GM21737 (cell line): ENCODE results near the gene CALB2.

Source experiments
- ATAC-seq: cut with Tn5 transposase; IDR thresholded peaks from one replicate; pipeline ENCODE4 v1.9.1; 2021; ENCODE audit warnings: mild to moderate bottlenecking, moderate library complexity; ENCODE audit not compliant: unreplicated experiment

CALB2 gene

DNA sequence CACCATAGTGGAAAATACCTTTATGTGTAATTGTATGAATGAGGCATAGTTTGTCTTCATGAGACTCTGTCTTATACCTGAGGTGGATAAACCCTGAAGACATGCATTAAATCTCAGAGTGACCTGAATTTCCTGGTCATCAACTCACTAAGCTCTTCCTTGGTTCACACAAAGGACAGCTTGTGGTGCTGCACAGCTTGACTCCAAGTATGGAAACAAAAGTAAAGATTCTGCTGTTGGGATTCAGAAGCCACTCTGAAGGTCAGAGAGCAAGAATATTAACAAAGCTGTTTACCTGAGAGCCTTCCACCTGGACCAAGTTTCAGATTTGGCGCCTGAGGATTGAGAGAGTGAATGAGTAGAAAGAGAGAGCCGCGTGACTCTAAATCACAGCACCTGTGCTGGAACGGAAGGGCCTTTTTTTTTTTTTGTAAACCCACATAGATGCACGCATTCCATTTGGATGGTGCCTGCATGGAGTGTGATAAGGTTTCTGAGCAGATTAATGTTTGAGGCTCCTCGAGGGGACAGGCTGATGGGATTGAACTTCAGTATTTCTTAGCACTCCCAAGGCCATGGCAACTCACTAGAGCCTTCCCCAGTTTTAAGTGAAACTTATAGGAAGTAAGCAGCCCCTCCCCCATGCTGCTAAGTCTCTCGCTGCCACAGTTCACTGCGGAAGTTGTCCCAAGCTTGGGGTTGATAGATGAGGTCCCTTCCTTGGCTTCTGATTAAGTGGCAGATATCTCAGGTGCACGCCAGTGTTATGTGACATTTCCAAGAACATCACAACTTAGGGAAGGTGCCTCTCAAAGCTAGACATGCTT, 28.7 kb downstream of the CALB2 start:
- no peak for ATAC-seq

DNA sequence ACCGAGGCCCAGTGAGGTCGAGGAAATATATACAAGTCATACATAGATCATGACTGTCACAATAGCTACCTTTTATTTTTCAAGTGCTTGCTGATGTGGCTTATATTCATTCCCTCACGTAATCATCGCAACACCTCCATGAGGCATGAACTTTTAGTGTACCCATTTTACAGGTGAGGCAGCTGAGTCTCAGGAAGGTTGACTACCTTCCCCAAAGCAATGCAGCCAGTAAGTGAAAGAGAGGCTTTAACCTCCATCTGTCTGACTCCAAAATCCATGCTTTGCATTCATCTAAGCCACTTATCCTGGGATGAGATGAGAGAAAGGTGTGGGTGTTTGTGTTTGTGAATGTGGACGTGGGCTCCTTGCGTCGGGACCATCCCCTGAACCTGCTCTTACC, 30.8 kb downstream of the CALB2 start:
- no peak for ATAC-seq

DNA sequence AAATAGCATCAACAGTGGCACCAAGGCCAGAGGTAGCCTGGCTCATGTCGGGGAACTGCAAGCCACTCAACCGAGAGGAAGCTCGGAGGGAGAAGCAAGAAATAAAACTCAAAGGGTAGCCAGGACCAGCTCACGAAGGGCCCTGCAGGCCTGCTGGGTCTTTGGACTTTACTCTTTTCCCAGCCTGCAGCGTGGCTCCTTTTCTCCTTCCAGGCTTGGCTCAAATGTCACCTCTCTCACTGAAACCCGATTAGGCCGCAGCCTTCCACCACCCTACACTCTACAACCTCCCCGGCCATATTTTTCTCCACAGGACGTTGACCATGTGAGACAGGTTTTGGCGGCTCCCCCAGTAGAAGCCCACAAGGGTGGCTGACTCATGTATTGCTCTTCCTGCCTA, 38.1 kb downstream of the CALB2 start:
- ATAC-seq = no peak

DNA sequence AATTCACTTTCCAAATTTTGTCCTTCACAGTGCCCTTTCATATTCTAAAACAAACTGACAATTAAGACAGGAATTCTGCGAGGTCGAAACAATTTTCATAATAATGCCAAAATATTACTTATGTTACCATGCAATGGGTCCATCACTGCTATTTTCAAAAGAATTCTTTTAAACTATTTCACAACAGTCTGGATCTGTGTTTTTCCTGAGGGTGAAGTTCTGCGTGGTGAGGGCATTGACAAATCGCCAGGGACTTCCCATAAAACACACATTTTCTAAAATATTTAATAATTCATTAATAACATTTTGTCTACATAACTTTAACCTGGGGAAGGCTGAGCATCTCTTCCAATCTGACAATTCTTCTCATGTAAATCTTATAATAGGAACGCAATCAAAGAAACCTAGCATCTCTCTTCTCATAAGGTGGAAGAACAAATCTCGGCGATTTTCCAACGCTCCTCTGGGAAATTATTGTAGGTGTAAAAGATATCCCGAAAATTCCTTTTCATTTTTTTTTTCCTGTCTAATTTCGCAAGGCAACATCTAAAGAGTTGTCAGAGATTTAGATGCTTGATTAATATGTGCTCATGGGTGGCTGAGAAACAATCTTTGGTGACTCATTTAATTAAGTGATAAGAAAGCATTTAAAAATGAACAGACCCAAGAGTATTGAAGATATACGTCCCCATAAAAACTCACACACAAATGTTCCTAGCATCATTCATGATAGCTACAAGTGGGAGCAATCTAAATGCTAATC, 41.5 kb downstream of the CALB2 start:
- no peak for ATAC-seq

DNA sequence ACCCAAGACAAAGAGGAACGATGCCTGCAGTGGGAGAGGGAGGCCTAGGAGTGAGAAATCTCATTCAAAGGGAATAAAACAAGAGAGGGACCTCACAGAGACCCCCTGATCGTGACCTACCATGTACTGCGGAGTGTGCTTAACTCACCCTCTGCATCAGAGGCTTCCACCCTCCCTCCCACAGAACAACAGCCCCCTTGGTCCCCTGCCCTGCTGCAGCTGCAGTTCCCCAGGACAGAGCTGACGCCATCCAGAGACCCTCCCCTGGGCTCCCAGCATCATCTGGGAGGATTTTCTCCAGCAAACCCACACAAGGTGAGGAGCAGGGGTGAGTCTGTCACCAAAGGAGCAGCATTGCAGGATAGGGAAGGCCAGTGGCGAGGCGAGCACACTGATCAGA, 43.5 kb downstream of the CALB2 start:
- ATAC-seq = no peak

DNA sequence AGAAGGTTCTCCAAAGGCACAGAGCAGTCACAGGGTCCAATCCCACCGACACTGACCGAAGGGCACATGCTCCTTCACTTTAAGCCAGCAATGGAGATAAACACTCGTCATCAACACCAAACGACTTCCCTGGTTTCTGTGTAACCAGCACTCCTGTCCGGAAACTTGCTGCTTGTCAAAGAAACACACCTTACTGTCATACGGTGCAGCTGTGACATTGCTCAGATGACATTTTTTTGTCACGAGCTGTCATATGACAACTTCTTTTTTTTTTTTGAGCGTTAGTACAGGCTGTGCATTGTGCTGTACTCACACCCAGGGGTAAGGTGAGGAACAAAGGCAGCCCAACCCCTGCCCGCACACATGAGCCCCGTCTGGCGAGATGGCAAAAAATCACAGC, 44.2 kb downstream of the CALB2 start:
- no peak for ATAC-seq

DNA sequence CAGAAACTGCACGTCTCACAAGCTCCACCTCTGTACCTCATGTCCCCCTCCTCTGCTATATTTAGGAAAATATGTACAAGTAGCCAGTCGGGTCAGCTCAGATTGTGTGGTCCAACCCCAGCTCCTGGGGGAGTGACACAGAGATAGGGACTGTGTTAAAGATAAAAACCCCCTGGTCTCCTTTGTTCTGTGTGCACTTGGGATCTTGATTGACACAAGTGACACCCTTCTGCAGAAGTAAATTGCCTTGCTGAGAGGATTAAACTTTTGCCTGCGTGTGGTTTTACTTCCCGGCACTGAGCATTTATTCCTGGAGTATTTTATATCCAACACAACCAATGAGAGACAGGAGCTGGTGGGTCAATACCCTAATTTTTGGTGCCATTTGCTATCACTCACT, 45.8 kb downstream of the CALB2 start:
- no peak for ATAC-seq

DNA sequence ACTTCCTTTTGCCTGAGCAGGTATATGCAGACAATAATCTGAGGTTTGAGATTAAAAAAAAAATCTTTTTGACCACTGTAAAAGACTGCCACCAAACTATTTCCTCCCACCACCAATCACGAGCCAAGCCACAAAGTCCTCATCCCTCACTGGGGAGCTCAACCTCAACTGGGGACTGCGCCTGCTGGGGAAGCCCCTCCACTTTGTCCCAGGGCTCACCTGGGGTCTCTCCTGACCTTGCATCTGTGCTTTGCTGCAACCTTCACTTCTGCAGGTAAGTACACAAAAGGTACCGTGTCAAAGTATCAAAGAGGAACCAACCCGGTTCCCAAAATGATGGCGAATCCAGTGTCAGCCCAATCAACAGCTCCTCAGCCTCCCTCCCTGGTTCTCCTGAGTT, 47.8 kb downstream of the CALB2 start:
- no peak for ATAC-seq

DNA sequence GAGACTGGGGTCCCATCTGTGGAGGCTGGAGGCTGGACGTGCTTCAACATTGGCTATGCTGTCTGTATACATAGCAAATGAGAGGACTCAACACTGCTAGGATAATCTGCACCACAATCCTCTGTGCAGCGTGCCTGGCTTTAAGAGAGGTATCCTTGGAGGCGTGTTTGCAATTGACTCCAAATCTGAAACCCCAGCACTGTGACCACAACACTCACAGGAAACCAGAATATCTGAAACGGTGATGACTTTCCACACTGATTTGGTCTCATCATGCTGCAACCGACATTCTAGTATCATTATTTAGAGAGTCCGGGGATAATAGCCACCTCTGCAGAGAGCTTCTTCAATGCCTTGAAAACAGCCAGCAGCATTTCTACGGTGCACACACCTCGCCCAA, 48.2 kb downstream of the CALB2 start:
- no peak for ATAC-seq

DNA sequence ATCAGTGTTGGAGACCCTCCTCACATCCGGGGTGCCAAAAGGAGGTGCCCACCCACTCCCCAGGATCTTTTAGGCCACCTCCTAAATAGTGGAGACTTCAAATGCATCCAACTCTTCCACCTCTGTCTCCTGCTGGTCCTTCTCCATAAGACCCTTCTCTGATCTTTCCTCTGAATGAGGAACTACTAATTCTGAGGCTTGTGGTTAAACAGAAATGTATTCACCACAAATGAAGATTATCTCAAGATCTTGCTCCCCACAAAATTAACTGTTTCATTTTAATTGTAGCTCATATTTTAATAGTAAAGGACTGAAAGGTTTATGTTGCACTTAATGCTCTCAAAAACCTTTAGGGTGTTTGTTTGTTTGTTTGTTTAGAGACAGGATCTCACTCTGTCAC, 49.2 kb downstream of the CALB2 start:
- no peak for ATAC-seq

DNA sequence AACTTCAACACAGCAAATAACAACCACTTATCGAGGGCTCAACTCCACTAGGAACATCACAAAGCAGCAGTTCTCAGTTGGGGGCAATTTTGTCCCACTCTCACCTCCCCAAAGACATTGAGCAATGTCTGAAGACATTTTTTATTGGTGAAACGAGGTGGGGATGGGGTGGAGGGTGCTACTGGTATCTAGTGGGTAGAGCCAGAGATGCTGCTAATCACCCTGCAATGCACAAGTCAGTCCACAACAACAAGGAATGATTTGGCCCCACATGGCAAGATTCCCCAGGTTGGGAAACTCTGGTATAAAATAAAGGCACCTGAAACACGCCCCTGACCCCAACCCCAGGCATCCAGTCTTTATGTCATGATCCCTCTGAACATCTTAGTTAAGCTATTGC, 50.0 kb downstream of the CALB2 start:
- ATAC-seq = no peak

DNA sequence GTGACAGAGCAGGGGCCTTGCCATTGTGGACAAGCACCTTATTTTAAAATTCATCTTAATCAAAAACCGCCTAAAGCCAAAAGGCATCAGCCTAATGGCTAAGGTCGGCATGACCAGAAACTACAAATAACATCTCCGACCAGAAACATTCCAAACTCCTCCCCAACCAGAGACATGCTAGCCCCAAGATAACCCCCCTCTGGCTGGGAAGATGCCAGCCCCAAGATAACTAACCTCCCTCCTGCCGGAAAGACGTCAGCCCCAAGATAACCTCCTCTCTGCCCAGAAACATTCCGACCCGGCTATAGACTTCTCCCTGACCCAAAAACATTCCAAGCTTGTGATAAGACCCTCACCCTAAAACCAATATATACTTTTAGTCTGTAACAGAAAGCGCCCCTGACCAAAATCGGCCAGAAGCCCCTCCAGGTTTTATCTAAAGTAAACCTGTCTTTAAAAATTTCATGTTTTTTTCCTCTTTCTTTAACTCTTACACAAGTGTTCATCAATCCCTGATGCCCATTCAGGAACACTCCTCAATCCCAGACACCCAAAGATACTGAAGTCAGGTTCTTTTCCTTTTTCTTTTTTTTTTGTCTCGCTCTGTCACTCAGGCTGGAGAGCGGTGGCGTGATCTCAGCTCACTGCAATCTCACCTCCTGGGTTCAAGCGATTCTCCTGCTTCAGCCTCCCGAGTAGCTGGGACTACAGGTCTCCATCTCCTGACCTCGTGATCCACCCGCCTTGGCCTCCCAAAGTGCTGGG, 50.7 kb downstream of the CALB2 start:
- no peak for ATAC-seq

DNA sequence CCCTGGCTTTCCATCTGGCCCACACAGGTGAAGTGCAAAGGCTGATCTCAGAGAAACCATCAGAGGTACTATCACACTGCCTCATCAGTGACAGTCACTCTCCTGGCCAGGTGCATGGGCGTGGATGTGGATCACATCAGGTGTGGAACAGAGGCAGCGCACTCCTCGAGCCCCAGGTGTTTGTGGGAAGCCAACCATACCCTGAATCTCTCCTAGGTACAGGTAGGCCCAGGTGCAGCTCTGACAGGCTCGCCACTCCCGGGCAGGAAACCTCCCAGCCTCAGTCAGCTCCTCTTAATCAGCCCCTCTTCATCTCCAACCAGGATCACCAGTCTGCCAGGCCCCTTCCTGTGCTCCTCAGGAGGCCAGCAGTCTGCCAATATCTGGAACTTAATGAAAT, 51.6 kb downstream of the CALB2 start:
- no peak for ATAC-seq

DNA sequence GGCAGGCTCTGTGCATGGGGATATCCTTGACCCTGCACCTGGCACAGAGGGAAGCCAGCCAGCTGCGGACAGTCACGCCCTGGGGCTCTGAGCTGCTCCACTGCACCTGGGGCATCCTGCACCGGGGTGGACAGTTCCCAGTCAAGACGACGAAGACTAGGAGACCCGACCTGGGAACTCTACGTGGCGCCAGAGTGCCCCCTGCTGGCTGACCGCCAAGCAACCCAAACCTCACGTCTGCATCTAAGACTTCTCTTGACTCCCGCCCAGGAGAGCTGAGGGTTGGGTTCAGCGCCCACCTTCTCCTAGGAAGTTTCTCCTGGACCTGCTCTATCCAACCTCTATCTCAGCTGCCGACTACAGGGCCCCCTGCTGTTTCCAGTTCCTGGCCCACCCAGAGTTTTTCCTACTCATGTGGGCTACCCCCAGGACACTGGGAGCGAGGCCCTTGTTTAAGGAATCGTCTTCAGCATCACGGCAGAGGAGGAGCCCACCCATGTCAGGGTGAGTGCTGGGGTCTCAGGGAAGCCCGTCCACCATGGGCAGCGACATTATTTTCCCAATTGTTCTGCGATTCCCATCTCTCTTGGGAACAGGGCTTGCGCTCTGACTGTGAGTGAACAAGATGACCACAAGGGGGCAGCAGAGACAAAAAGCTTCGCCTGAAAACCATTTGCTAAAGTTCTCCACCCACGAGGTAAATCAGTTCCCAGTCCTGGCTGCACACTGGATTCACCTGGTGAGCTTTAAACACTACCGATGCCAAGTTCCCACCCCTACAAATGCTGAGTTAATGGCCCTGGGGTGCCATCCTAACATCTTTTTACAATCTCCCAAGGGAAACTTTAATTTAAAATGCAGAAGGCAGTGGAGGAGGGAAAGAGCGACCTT, 54.0 kb downstream of the CALB2 start:
- no peak for ATAC-seq

DNA sequence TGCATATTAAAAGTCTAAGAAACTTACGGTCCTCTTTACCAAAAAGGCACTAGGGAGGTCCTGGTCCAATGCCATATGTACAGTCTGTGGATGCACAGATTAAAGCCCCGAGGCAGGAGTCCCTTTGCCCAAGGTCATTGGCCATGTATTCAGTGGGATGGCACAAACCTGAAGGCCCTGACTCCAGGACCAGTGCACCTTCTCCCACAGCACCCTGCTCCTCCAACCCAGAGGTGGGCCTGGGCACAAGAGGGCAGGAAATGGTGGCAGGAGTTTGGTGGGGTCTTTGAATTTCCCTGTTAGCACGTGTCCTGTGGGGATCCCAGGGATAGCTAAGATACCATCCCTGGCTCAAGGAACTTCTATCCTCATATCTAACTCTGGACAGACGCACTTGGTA, 54.8 kb downstream of the CALB2 start:
- no peak for ATAC-seq

DNA sequence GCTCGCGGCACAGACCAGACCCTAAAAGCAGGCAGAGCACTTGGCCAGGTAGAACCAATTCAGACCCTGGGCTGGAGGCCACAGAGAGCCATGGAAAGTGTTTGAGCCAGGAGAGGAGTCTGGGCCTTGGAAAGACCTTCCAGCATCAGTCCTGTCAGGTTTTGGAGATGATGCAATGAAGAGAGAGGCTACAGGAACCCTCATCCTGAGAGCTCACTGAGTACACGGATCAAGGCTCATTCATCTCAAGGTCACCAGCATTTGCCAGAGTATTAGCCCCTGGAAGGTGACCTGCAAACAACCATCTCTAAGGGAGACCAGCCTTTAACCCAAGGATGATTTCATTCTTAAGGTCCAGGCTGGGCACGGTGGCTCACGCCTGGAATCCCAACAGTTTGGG, 55.5 kb downstream of the CALB2 start:
- ATAC-seq = no peak

DNA sequence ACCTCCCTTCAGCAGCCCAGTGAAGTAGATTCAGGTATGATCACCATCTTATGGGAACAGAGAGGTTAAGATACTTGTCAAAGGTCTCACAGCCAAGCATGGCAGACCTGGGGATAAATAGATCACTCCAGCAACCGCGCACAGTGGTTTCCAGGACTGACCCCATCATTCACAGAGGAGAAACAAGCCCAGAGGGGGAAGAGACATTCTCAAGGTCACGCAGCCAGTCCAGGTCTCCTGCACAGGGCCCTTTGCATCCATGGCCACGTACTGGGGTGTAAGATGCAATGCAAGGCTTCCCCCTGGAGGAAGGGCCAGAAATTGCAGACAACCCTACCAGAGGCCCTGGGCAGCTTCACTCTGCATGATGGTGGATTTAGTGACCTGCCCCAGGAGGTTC, 63.4 kb downstream of the CALB2 start:
- ATAC-seq = no peak

DNA sequence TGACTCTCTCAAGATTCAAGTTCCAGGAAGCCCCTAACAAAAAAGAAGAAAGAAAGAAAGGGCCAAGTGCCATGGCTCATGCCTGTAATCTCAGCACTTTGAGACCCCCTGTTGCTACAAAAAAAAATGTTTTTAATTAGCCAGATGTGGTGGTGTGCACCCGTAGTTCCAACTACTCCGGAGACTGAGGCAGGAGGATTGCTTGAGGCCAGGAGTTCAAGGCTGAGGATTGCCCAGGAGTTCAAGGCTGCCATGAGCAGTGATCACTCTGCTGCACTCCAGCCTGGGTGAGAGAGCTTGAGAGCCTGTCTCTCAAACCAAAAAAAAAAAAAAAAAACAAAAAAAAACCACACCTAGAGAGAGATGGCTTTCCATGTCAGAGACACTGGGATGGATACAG, 64.5 kb downstream of the CALB2 start:
- ATAC-seq = no peak

DNA sequence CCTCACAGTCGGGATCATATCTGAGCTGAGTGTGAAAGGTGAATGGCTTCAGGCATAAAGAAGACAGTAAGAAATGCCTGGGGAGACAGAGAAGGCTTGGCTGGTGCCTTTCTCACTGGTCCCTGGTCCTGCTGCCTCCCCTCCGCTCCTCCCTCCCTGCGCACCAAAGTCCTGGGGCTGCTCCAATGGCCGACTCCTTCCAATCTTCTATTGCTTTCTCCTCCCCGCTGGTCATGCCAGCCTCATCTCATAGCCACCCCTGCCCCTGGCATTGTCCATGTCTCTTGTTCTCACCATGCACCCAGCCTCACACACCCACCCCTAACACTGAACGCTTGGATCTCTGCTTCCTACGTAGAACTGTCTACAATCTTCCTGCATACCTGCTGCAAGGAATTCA, 65.3 kb downstream of the CALB2 start:
- ATAC-seq = no peak

DNA sequence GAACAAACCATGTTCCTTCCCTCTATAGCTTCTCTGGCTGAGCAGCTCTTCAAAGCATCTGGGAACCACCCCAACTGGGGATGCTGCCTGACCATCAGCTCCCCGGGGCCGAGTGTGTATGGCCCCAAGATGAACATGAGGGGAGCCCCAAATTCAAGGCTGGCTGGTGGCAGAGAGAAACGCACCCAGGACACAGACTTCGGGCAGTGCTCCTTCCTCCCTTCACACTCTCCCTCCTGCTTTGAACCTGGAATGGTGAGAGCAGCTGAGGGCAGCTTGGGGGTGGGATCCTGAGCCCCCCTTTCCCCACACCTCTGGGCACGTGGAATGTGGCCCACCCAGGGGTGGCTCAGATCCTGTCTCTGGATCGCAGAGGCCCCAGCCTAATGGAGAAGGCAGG, 66.1 kb downstream of the CALB2 start:
- no peak for ATAC-seq

DNA sequence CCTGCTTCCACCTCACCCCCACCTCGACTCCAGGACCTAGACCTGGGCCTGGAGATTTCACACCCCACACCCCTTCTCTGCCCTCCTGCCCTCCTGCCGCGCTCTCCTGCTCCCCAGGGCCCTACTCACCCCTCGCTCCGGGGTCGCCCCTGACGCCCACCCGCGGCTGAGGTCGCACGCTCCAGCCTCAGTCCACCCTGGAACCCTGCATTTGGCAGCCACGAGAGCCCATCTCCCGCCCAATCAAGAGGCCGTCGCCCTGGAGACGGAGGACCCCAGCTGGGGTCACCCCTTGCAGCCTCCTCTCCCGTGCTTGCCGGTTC, 67.2 kb downstream of the CALB2 start:
- no peak for ATAC-seq
